CD4-positive, alpha-beta T cell treated with Interleukin-15 for 1 hour (primary cell): ENCODE data around the gene IFNA8.
"Not testable (repeated sequence)": the region's sequence is repeated elsewhere in the genome, so short reads cannot be mapped to it uniquely, and the experiment has no call there.

Experiments
- DNase-seq: peaks from one replicate; pipeline ENCODE4 v3.0.0-alpha.2; 2020

IFNA8 gene

GRCh38 chr9:21429191-21429590, 20.3 kb downstream of the IFNA8 start:
- no peak for DNase-seq

DNA sequence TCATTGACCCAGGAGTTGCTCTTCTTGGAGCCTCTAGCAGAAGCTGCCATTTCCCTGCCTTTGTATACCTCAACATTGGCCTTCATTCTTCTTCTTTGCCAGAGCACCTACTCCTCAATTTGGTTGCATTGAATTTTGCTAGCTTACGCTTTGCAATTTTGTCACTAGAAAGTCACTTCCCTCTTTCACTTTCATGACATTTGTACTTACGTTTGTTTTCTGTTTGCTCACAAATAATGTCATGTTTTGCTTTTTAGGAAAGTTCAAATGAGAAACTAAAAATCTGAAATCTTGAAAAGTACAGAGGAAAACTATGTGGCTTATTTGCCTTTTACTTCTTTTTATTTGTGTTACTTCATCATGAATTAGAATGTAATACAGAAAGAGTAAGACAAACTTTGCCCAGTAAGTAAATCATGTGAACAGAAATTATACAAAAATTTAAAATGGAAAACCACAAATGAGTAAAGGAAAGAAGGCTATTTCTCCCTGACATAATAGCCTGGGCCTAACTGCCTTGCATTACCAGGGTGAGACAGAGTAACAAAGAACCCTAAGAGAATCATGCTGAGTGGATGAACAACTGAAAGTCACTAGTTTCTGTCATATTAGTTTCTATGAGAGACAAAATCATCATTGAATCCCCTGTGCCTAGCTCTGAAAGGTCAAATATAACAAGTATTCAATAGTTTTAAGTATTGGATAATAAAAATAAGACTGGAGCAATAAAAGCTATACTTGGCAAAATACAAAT, 23.9 kb downstream of the IFNA8 start:
- DNase-seq = no peak

GRCh38 chr9:21434202-21435014, 25.5 kb downstream of the IFNA8 start:
- DNase-seq = peak; percentile 19

- DNase-seq = not testable (repeated sequence)
These were observed 26.1 kb downstream of the IFNA8 start for GRCh38 chr9:21435015-21435383.

- DNase-seq = no peak
These were observed 31.2 kb downstream of the IFNA8 start, which contains the start of gene IFNA1 for GRCh38 chr9:21440139-21440538. Gene IFNA1, plus strand, starts transcription at chr9:21440439. Its CDS starts 69 bp downstream, at chr9:21440508.

GRCh38 chr9:21443849-21444625, 35.1 kb downstream of the IFNA8 start:
- DNase-seq = peak; percentile 40

- not testable (repeated sequence) for DNase-seq
These were observed 40.4 kb downstream of the IFNA8 start for GRCh38 chr9:21449312-21449711.

GRCh38 chr9:21450733-21451394, 41.9 kb downstream of the IFNA8 start:
- DNase-seq = no peak

- DNase-seq = no peak
These were observed 43.8 kb downstream of the IFNA8 start for GRCh38 chr9:21452681-21453080.

DNA sequence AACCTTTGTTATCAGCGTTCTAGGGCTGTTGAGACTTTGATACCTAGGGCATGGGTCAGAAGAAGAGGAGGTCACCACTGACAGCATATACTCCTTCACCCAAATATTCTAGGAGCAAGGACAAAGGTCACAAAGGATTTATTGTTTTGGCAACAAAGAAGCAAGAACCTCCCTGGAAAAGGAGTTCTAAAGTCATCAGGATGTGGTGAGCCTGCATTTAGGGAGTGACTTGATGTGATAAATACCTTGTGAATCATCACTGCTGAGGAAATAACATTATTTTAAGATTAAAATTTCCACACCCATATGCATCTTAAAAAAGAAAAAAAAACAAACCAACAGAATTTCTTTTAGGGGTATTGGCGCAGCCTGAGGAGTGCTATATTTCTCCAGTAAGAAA, 45.2 kb downstream of the IFNA8 start:
- no peak for DNase-seq

GRCh38 chr9:21455320-21455719, 46.4 kb downstream of the IFNA8 start:
- DNase-seq = peak; percentile 27
